K562 (cell line): ENCODE data around the gene CCDC60. TPM values are rescaled to one million over a fixed set of nuclear protein-coding genes. Genes with fewer than 3 reads are reported as not detected.

ENCODE experiments used
- ATAC-seq: fragments of 200-7000 bp; cut with Tn5 transposase; 3 replicates; pipeline ENCODE4 v1.9.1; 2020; ENCODE audit warnings: moderate library complexity
- BruUV-seq: library from RNA; stranded (reverse); fragments of 400-500 nt; replicated peaks from 2 replicates; lab custom pipeline; 2021; lab: Mats Ljungman, UMichigan
- CTCF ChIA-PET: fragments of 300-600 bp; formaldehyde crosslinking; extraction: SDS; loops from one replicate; lab custom pipeline; 2021; ENCODE audit warnings: low intra/inter-chr PET ratio; lab: Yijun Ruan, JAX
- POLR2A ChIA-PET: fragments of 300-600, 350-650 bp; sonication (Branson Sonifier 250); formaldehyde crosslinking; extraction: SDS; loops from one replicate; lab custom pipeline; 2021; ENCODE audit warnings: antibody characterized with exemption, inconsistent platforms; lab: Yijun Ruan, JAX
- DNase-seq, 4 experiments: peaks; one replicate each; pipeline versions ENCODE4 v3.0.0 to v3.0.0-alpha.2; 2011 to 2018; ENCODE audit warnings: low spot score in 3 of 4, mixed read lengths in 3 of 4; ENCODE audit errors: extremely low read depth in 1 of 4
- FAIRE-seq: peaks from 2 replicates; lab custom pipeline; 2011; peaks lifted over from hg19 to GRCh38; lab: Jason Lieb, UNC
- H2AFZ ChIP-seq: 2 replicates; pipeline ENCODE4 v1.6.0; 2011; ENCODE audit warnings: low read depth, low read length, control low read depth, inconsistent platforms
- H3K27ac ChIP-seq: fragments of 200-600 bp; 3 replicates; pipeline ENCODE4 v1.8.0; 2011; ENCODE audit warnings: low read depth, mild to moderate bottlenecking, control low read depth, inconsistent platforms, low read length, moderate library complexity, mixed read lengths; ENCODE audit errors: extremely low read depth
- H3K27me3 ChIP-seq, 2 experiments: fragments of 300-600 bp in 1 of 2; 2 replicates in 1 of 2; 3 replicates in 1 of 2; pipeline versions ENCODE4 v1.6.0 to v1.8.0; 2011; ENCODE audit warnings: inconsistent platforms in 2 of 2, low read length in 2 of 2, mild to moderate bottlenecking in 1 of 2, mixed read lengths in 1 of 2, moderate library complexity in 1 of 2; ENCODE audit not compliant: control insufficient read depth in 2 of 2, insufficient read depth in 2 of 2
- H3K36me3 ChIP-seq: fragments of 300-600 bp; 3 replicates; pipeline ENCODE4 v1.8.0; 2011; ENCODE audit warnings: mild to moderate bottlenecking, low read length, inconsistent platforms; ENCODE audit not compliant: control insufficient read depth, insufficient read depth
- H3K4me1 ChIP-seq, 2 experiments: fragments of 200-600 bp in 1 of 2; replicated peaks in 1 of 2; 2 replicates in 1 of 2; 3 replicates in 1 of 2; pipeline versions ENCODE4 v1.5.1 to v1.8.0; 2011; ENCODE audit warnings: inconsistent platforms in 2 of 2, low read length in 2 of 2, mild to moderate bottlenecking in 1 of 2, mixed read lengths in 1 of 2, moderate library complexity in 1 of 2; ENCODE audit not compliant: control insufficient read depth in 2 of 2, insufficient read depth in 2 of 2
- H3K4me2 ChIP-seq: 2 replicates; pipeline ENCODE4 v1.6.1; 2011; ENCODE audit warnings: low read length, control low read depth, inconsistent platforms, mixed read lengths; ENCODE audit not compliant: insufficient read depth
- H3K4me3 ChIP-seq: fragments of 200-600 bp; sonication (generic), shearing (Covaris generic); 2 replicates; pipeline ENCODE4 v1.5.1; 2016; ENCODE audit warnings: control low read depth, inconsistent platforms
- H3K79me2 ChIP-seq: fragments of 200-600 bp; 3 replicates; pipeline ENCODE4 v1.8.0; 2011; ENCODE audit warnings: low read length, inconsistent platforms; ENCODE audit not compliant: control insufficient read depth, insufficient read depth
- H3K9ac ChIP-seq, 2 experiments: 2 replicates each; pipeline versions ENCODE4 v1.6.0 to v1.6.1; 2011; ENCODE audit warnings: low read depth in 2 of 2, low read length in 2 of 2, control low read depth in 1 of 2, inconsistent platforms in 1 of 2, mild to moderate bottlenecking in 1 of 2, mixed read lengths in 1 of 2; ENCODE audit not compliant: insufficient read depth in 1 of 2
- H3K9me1 ChIP-seq: one replicate; pipeline ENCODE4 v1.6.0; 2011; ENCODE audit warnings: inconsistent platforms, mild to moderate bottlenecking, low read length, moderate library complexity; ENCODE audit not compliant: control insufficient read depth, insufficient read depth
- H3K9me3 ChIP-seq: replicated peaks from 2 replicates; pipeline ENCODE4 v1.5.1; 2011; ENCODE audit warnings: low read depth, low read length, inconsistent platforms; ENCODE audit not compliant: control insufficient read depth, insufficient read depth
- H4K20me1 ChIP-seq: replicated peaks from 2 replicates; pipeline ENCODE4 v1.6.1; 2011; ENCODE audit warnings: low read length, inconsistent platforms, mixed read lengths; ENCODE audit not compliant: control insufficient read depth, insufficient read depth
- EGR1 ChIP-seq: fragments of 450-650 bp; conservative IDR thresholded peaks from 2 replicates; pipeline ENCODE4 v1.6.1; 2017; ENCODE audit warnings: mild to moderate bottlenecking
- KDM5B ChIP-seq: fragments of 200-600 bp; sonication (generic); IDR thresholded peaks from 2 replicates; pipeline ENCODE4 v1.6.1; 2012; ENCODE audit warnings: low read depth, mild to moderate bottlenecking, moderate library complexity, low read length, control low read depth, inconsistent platforms; ENCODE audit not compliant: insufficient replicate concordance
- SRSF3 ChIP-seq: fragments of 200-400 bp; formaldehyde crosslinking; IDR thresholded peaks from 2 replicates; pipeline ENCODE4 v1.6.1; 2016; ENCODE audit warnings: mild to moderate bottlenecking, low read length, moderate library complexity; ENCODE audit not compliant: insufficient read depth
- ZNF263 ChIP-seq: sonication (generic); formaldehyde crosslinking; IDR thresholded peaks from 2 replicates; pipeline ENCODE4 v1.8.0; 2022; ENCODE audit warnings: mild to moderate bottlenecking, missing genetic modification reagents, borderline replicate concordance
- WGBS: fragments of 100-300 bp; shearing (Covaris generic); methylation state at CpG from one replicate; pipeline ENCODE4 v1.1.6; 2016; ENCODE audit warnings: low coverage, mixed read lengths; ENCODE audit not compliant: insufficient coverage; ENCODE audit errors: missing lambda C conversion rate; 5-methylcytosine and 5-hydroxymethylcytosine counted together
- in situ Hi-C: fragments of 300-500 bp; cut with MboI; formaldehyde crosslinking; loops from 4 replicates; pipeline ENCODE4 v1.15.0; 2018; ENCODE audit warnings: inconsistent platforms, mixed read lengths
- intact Hi-C: fragments of 100-400 bp; cut with micrococcal nuclease; formaldehyde crosslinking; loops from 2 replicates; pipeline ENCODE4 v1.14.2; 2022
- polyA plus RNA-seq, 8 experiments: library from polyadenylated mRNA; depleted of rRNA in 4 of 8; stranded (reverse) in 5 of 8; unstranded in 3 of 8; fragments of >200 nt; fragmentation: Nextera tagmentation in 2 of 8; fragmentation: Illumina TruSeq in 1 of 8; extraction: Ambion mirVana in 2 of 8; extraction: Trizol in 1 of 8; gene quantifications; 2 replicates each; pipeline versions ENCODE4 v1.2.1 to v1.2.3, GENCODE V29; 2011 to 2014; ENCODE audit warnings: inconsistent platforms in 1 of 8, missing spikeins in 1 of 8
- total RNA-seq, 7 experiments: library from RNA; depleted of rRNA in 6 of 7; stranded (reverse); fragments of >200 nt in 6 of 7; fragmentation: Illumina TruSeq in 2 of 7; extraction: Trizol in 2 of 7; gene quantifications; 2 replicates each; pipeline versions ENCODE4 v1.2.1 to v1.2.3, GENCODE V29; 2011 to 2021; ENCODE audit warnings: low replicate concordance in 1 of 7
- TF ChIP-seq, protein P1 (sequence below): fragments of 450-650 bp; IDR thresholded peaks from 2 replicates; pipeline ENCODE4 v1.6.1; 2016; ENCODE audit warnings: antibody characterized with exemption

CCDC60 gene
- total and polyA plus RNA-seq, 9 of the 15 experiments (the other 6 are each of a cell fraction or from before 2014, with no cell fraction given): not detected

DNA sequence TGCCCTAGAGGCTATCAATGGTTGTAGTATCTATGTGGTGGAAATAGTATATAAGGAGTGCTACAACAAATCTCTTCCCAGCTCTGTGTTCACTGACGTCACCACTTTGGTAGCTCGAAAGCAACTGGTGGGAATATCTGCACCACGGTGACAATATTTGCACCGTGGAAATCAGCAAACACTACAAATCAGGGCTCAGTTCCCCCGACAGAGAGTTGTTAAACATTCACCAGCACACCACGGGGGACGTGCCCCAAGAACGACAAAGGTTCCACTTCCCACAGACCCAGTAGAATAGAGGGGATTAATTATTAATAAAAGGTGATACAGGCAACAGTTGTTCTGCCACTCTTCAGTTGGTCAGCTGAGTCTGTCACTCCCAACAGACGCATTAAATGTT, 98.4 kb downstream of the CCDC60 start:
- H3K27me3 ChIP-seq: no peaks in the 10 kb centered on the region
- no peak for FAIRE-seq
- H3K4me1 ChIP-seq: no peaks in the 10 kb centered on the region
- H3K9ac ChIP-seq: no peak overlapping the region
- no TSS peak for BruUV-seq
- no peaks in the 10 kb centered on the region for H3K9me3 ChIP-seq
- in situ Hi-C loops (no loop called here), intact Hi-C loops (no loop called here)
- no peak overlapping the region for H3K4me2 ChIP-seq
- WGBS: 4% methylated on average over 9 of the region's 9 CpGs
- H2AFZ ChIP-seq: no peak overlapping the region
- no peak overlapping the region for H3K27ac ChIP-seq
- ATAC-seq: no peak
- ChIA-PET CTCF (no interaction called here), POLR2A (no interaction called here)
- TF ChIP-seq KDM5B (no peak), ZNF263 (CRISPR knock-in tag) (no peak), SRSF3 (no peak), EGR1 (no peak)
- TF ChIP-seq, protein P1, sequence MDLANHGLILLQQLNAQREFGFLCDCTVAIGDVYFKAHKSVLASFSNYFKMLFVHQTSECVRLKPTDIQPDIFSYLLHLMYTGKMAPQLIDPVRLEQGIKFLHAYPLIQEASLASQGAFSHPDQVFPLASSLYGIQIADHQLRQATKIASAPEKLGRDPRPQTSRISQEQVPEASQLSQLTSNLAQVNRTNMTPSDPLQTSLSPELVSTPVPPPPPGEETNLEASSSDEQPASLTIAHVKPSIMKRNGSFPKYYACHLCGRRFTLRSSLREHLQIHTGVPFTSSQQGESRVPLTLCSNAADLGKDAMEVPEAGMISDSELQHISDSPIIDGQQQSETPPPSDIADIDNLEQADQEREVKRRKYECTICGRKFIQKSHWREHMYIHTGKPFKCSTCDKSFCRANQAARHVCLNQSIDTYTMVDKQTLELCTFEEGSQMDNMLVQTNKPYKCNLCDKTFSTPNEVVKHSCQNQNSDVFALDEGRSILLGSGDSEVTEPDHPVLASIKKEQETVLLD: no peak
- no peaks in the 10 kb centered on the region for H3K36me3 ChIP-seq
- H3K79me2 ChIP-seq: no peaks in the 10 kb centered on the region
- no peaks in the 10 kb centered on the region for H3K9me1 ChIP-seq
- no peak overlapping the region for H3K4me3 ChIP-seq
- no peaks in the 10 kb centered on the region for H4K20me1 ChIP-seq
- DNase-seq: no peak
